HG03342 (cell line): Measurements from ENCODE around the gene P2RY11.

ENCODE experiments used
- ATAC-seq: cut with Tn5 transposase; IDR thresholded peaks from one replicate; pipeline ENCODE4 v1.9.1; 2021; ENCODE audit warnings: mild to moderate bottlenecking, moderate library complexity; ENCODE audit not compliant: unreplicated experiment

Gene P2RY11

GRCh38 chr19:10111405-10111811 lies at the start of gene P2RY11:
Gene P2RY11, plus strand, starts transcription at chr19:10111693. Its CDS starts 29 bp downstream, at chr19:10111722.
- no peak for ATAC-seq

GRCh38 chr19:10061717-10062310 lies 49.7 kb upstream of the P2RY11 start:
- ATAC-seq: no peak

GRCh38 chr19:10068205-10068604 lies 43.3 kb upstream of the P2RY11 start:
- no peak for ATAC-seq

- ATAC-seq: no peak
Observed at GRCh38 chr19:10069046-10069445, 42.4 kb upstream of the P2RY11 start.

GRCh38 chr19:10070730-10071446 lies 40.6 kb upstream of the P2RY11 start:
- no peak for ATAC-seq

- ATAC-seq: no peak
Observed at GRCh38 chr19:10074153-10074552, 37.3 kb upstream of the P2RY11 start.

- no peak for ATAC-seq
Observed at GRCh38 chr19:10076535-10076934, 35.0 kb upstream of the P2RY11 start.

- ATAC-seq: no peak
Observed at GRCh38 chr19:10078329-10078728, 33.2 kb upstream of the P2RY11 start.

GRCh38 chr19:10079031-10079453 lies 32.5 kb upstream of the P2RY11 start:
- no peak for ATAC-seq

GRCh38 chr19:10083911-10084310 lies 27.6 kb upstream of the P2RY11 start:
- ATAC-seq: no peak

- no peak for ATAC-seq
Observed at GRCh38 chr19:10084803-10085202, 26.7 kb upstream of the P2RY11 start.

GRCh38 chr19:10085641-10086590 lies 25.6 kb upstream of the P2RY11 start, which contains the start of gene SHFL:
Gene SHFL, plus strand, starts transcription at chr19:10086317. Its CDS starts 111 bp downstream, at chr19:10086428.
- peak; percentile 68 for ATAC-seq

- no peak for ATAC-seq
Observed at GRCh38 chr19:10086591-10087192, 24.8 kb upstream of the P2RY11 start.

GRCh38 chr19:10087296-10088061 lies 24.0 kb upstream of the P2RY11 start:
- ATAC-seq: no peak

- ATAC-seq: no peak
Observed at GRCh38 chr19:10088949-10089554, 22.4 kb upstream of the P2RY11 start.

- ATAC-seq: no peak
Observed at GRCh38 chr19:10089801-10090375, 21.6 kb upstream of the P2RY11 start.

GRCh38 chr19:10091370-10091687 lies 20.2 kb upstream of the P2RY11 start:
- ATAC-seq: no peak

- ATAC-seq: no peak
Observed at GRCh38 chr19:10091895-10092641, 19.4 kb upstream of the P2RY11 start.
